Left hindlimb (tissue), 1 donor: ENCODE data around the gene NFATC4.

ENCODE experiments used
- DNase-seq: peaks from one replicate; pipeline ENCODE4 v3.0.0-alpha.2; 2018

NFATC4 gene

GRCh38 chr14:24390701-24391468 is 22.9 kb downstream of the NFATC4 start:
- DNase-seq: no peak

GRCh38 chr14:24392325-24393091 is 24.5 kb downstream of the NFATC4 start:
- DNase-seq: peak; percentile 14

- DNase-seq: no peak
These were observed 26.3 kb downstream of the NFATC4 start for GRCh38 chr14:24394275-24394674.

- no peak for DNase-seq
These were observed 27.9 kb downstream of the NFATC4 start for GRCh38 chr14:24395609-24396582.

GRCh38 chr14:24397639-24398292 is 29.8 kb downstream of the NFATC4 start:
- no peak for DNase-seq

GRCh38 chr14:24398293-24398652 is 30.3 kb downstream of the NFATC4 start:
- peak; percentile 83 for DNase-seq

- DNase-seq: peak; percentile 91
These were observed 30.9 kb downstream of the NFATC4 start, which contains the start of gene NYNRIN for GRCh38 chr14:24398653-24399446. Gene NYNRIN (plus strand): TSS chr14:24399003. CDS start chr14:24399247, 244 bp downstream.

GRCh38 chr14:24399447-24399822 is 31.5 kb downstream of the NFATC4 start:
- no peak for DNase-seq

GRCh38 chr14:24399999-24400718 is 32.2 kb downstream of the NFATC4 start:
- no peak for DNase-seq

- DNase-seq: no peak
These were observed 34.1 kb downstream of the NFATC4 start for GRCh38 chr14:24401810-24402702.

- DNase-seq: no peak
These were observed 35.5 kb downstream of the NFATC4 start for GRCh38 chr14:24403294-24403998.

GRCh38 chr14:24404814-24405213 is 36.8 kb downstream of the NFATC4 start:
- no peak for DNase-seq

- no peak for DNase-seq
These were observed 38.4 kb downstream of the NFATC4 start for GRCh38 chr14:24406416-24406815.

- DNase-seq: no peak
These were observed 39.8 kb downstream of the NFATC4 start for GRCh38 chr14:24407608-24408325.

GRCh38 chr14:24408764-24409163 is 40.8 kb downstream of the NFATC4 start:
- DNase-seq: no peak

- DNase-seq: no peak
These were observed 41.2 kb downstream of the NFATC4 start for GRCh38 chr14:24409192-24409591.

GRCh38 chr14:24409956-24410355 is 42.0 kb downstream of the NFATC4 start:
- no peak for DNase-seq
